Parathyroid adenoma (tissue), 2 donors: ENCODE results near the gene RECQL5.

Experiments
- H2AFZ ChIP-seq: fragments of 300-600 bp; sonication (generic); one replicate; pipeline ENCODE4 v1.7.0; 2017; ENCODE audit warnings: antibody characterized with exemption, mild to moderate bottlenecking
- H3K27ac ChIP-seq: fragments of 300-600 bp; sonication (generic); one replicate; pipeline ENCODE4 v1.7.0; 2017
- H3K27me3 ChIP-seq: fragments of 300-600 bp; sonication (generic); one replicate; pipeline ENCODE4 v1.7.0; 2017; ENCODE audit warnings: low read length; ENCODE audit not compliant: control insufficient read depth, insufficient read depth
- H3K36me3 ChIP-seq: fragments of 300-600 bp; sonication (generic); one replicate; pipeline ENCODE4 v1.7.0; 2017; ENCODE audit warnings: low read length; ENCODE audit not compliant: control insufficient read depth, insufficient read depth
- H3K4me1 ChIP-seq: fragments of 300-600 bp; sonication (generic); one replicate; pipeline ENCODE4 v1.7.0; 2017; ENCODE audit warnings: control low read depth
- H3K4me2 ChIP-seq: fragments of 300-600 bp; sonication (generic); one replicate; pipeline ENCODE4 v1.7.0; 2017; ENCODE audit warnings: low read length
- H3K4me3 ChIP-seq: fragments of 300-600 bp; sonication (generic); one replicate; pipeline ENCODE4 v1.7.0; 2017; ENCODE audit warnings: low read depth, low read length
- H3K79me2 ChIP-seq: fragments of 300-600 bp; sonication (generic); one replicate; pipeline ENCODE4 v1.7.0; 2017; ENCODE audit warnings: control low read depth
- H3K9ac ChIP-seq: fragments of 300-600 bp; sonication (generic); one replicate; pipeline ENCODE4 v1.7.0; 2017; ENCODE audit warnings: mild to moderate bottlenecking
- H3K9me3 ChIP-seq: fragments of 300-600 bp; sonication (generic); one replicate; pipeline ENCODE4 v1.7.0; 2017; ENCODE audit warnings: low read length; ENCODE audit not compliant: control insufficient read depth
- TF ChIP-seq, protein P1 (sequence below): fragments of 300-600 bp; sonication (generic); IDR thresholded peaks from one replicate; pipeline ENCODE4 v1.7.0; 2017; ENCODE audit warnings: antibody characterized with exemption, mild to moderate bottlenecking
- donor health status: primary hyperparathyroidism.

RECQL5 gene

DNA sequence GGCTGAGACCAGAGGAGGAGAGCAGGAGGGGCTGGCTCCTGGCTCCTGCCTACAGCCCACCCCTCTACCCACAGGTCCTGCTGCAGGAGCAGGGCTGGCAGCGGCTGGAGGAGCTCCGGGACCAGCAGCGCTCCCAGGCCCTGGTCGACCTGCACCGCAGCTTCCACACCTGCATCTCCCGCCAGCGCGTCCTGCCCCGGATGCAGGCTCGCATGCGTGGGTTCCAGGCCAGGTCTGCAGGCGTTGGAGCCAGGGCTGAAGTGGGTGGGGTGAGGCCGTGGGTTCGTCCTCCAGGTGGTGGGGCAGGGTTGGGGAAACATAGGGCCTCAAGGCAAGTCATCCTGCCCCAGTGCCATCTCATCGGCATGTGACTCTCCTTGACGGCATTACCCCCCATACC, 61.2 kb downstream of the RECQL5 start:
- TF ChIP-seq, protein P1, sequence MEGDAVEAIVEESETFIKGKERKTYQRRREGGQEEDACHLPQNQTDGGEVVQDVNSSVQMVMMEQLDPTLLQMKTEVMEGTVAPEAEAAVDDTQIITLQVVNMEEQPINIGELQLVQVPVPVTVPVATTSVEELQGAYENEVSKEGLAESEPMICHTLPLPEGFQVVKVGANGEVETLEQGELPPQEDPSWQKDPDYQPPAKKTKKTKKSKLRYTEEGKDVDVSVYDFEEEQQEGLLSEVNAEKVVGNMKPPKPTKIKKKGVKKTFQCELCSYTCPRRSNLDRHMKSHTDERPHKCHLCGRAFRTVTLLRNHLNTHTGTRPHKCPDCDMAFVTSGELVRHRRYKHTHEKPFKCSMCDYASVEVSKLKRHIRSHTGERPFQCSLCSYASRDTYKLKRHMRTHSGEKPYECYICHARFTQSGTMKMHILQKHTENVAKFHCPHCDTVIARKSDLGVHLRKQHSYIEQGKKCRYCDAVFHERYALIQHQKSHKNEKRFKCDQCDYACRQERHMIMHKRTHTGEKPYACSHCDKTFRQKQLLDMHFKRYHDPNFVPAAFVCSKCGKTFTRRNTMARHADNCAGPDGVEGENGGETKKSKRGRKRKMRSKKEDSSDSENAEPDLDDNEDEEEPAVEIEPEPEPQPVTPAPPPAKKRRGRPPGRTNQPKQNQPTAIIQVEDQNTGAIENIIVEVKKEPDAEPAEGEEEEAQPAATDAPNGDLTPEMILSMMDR = no peak
- Histone ChIP-seq H3K4me2 (no peak overlapping the region), H3K4me3 (no peak overlapping the region), H3K9ac (no peak overlapping the region), H2AFZ (no peak overlapping the region), H3K79me2 (no peaks in the 10 kb centered on the region), H3K27ac (no peak overlapping the region), H3K4me1 (no peaks in the 10 kb centered on the region), H3K9me3 (no peaks in the 10 kb centered on the region), H3K36me3 (no peaks in the 10 kb centered on the region), H3K27me3 (no peaks in the 10 kb centered on the region)

DNA sequence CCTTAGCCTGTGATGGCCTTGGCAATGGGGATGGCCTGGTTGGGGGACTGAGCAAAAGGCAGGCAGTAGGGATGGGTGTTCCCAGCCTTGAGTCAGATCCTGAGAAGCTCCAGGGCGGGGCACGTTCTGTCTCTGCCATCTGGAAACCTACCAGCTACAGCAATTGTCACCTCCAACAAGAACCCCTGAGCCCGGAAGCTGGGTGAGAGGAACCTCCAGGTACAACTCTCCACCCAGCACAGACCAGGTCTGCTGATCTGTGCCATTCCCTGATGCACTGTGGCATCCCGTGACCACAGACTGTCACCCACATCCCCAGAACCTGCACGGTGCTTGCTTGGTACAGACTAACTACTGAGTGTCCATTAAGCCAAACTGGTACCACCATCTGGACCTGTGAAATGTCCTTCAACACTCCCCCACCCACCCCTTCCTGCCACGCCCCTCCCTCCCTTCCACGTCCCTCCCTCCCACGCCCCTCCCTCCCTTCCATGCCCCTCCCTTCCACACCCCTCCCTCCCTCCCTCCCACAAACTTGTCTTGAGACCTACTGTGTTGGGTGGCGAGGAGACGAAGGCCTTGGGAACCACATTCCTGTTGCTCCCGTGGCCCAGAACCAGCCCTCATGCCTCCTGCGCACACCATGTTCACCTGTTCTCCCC, 62.8 kb downstream of the RECQL5 start:
- Histone ChIP-seq H3K79me2 (no peaks in the 10 kb centered on the region), H3K4me3 (no peak overlapping the region), H3K4me2 (no peak overlapping the region), H3K9ac (no peak overlapping the region), H2AFZ (no peak overlapping the region), H3K9me3 (no peaks in the 10 kb centered on the region), H3K36me3 (no peaks in the 10 kb centered on the region), H3K4me1 (no peaks in the 10 kb centered on the region), H3K27ac (no peak overlapping the region), H3K27me3 (no peaks in the 10 kb centered on the region)
- TF ChIP-seq, protein P1 = no peak

DNA sequence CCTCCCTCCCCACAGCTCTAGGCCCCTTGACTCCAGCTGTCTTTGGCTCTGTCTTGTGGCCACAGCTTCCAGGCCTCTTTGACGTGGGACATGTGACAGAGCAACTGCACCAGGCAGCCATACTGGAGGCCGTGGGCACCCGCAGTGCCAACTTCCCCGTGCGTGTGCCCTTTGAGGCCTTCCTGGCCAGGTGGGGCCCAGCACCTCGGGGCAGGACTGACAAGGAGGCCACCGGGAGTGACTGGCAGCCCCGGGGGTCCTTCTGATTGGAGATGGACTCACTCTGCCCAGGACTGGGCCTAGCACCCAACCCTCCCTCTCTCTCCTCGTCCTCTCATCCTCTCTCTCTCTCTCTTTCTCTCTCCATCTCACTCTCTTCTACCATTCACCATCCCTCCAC, 63.8 kb downstream of the RECQL5 start:
- no peak overlapping the region for H3K27ac ChIP-seq
- H3K9me3 ChIP-seq = no peaks in the 10 kb centered on the region
- TF ChIP-seq, protein P1 = no peak
- H3K4me1 ChIP-seq = no peaks in the 10 kb centered on the region
- no peak overlapping the region for H3K4me2 ChIP-seq
- no peaks in the 10 kb centered on the region for H3K36me3 ChIP-seq
- H3K79me2 ChIP-seq = no peaks in the 10 kb centered on the region
- H3K9ac ChIP-seq = no peak overlapping the region
- H2AFZ ChIP-seq = no peak overlapping the region
- H3K27me3 ChIP-seq = no peaks in the 10 kb centered on the region
- H3K4me3 ChIP-seq = no peak overlapping the region

DNA sequence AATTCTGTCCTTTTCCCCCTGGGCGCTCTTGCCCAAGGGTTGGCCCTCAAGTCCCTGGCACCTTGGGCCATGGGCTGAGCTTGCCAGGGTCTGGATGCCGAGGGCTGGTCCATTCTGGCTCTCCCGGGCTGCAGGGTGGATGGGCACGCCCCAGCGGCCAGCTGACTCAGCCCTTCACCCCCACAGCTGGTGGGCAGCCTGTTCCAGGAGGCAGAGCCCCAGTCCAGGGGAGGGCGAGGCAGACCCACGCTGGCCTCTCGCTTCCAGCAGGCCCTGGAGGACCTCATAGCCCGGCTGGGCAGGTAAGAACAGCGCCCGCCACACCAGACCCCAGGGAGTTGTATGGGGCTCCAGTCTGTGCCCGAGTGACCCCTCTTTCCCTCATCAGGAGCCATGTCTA, 64.3 kb downstream of the RECQL5 start:
- Histone ChIP-seq H3K79me2 (no peaks in the 10 kb centered on the region), H3K27ac (no peak overlapping the region), H2AFZ (no peak overlapping the region), H3K27me3 (no peaks in the 10 kb centered on the region), H3K9me3 (no peaks in the 10 kb centered on the region), H3K4me1 (no peaks in the 10 kb centered on the region), H3K36me3 (no peaks in the 10 kb centered on the region), H3K4me2 (no peak overlapping the region), H3K9ac (no peak overlapping the region), H3K4me3 (no peak overlapping the region)
- TF ChIP-seq, protein P1 = no peak
